Measurements from ENCODE around the gene RAB3IL1. TPM values are rescaled to one million over a fixed set of nuclear protein-coding genes. Genes with fewer than 3 reads are reported as not detected.

RAB3IL1 gene
- total RNA-seq, 1 donor from 2014 or later, result 0.23 TPM

GRCh38 chr11:61880454-61880853 lies 36.9 kb downstream of the RAB3IL1 start:
- no peaks in the 10 kb centered on the region for H3K4me1 Mint-ChIP-seq (ENCODE audit: low read depth)
- no peaks in the 10 kb centered on the region for H3K9me3 Mint-ChIP-seq
- intact Hi-C loops (cut with micrococcal nuclease), result no loop called here
- no peak overlapping the region for H3K27ac Mint-ChIP-seq
- no peak for DNase-seq (ENCODE audit: low spot score)
- no peak overlapping the region for H3K4me3 Mint-ChIP-seq
- H3K36me3 Mint-ChIP-seq (ENCODE audit: low read depth), result no peaks in the 10 kb centered on the region
- H3K27me3 Mint-ChIP-seq (ENCODE audit: insufficient read depth), result peaks cover 2% of the 10 kb centered on the region

GRCh38 chr11:61880031-61880430 lies 37.3 kb downstream of the RAB3IL1 start:
- Mint-ChIP-seq H3K4me3 (no peak overlapping the region), H3K36me3 (ENCODE audit: low read depth) (no peaks in the 10 kb centered on the region), H3K4me1 (ENCODE audit: low read depth) (no peaks in the 10 kb centered on the region), H3K27me3 (ENCODE audit: insufficient read depth) (no peaks in the 10 kb centered on the region), H3K27ac (no peak overlapping the region), H3K9me3 (no peaks in the 10 kb centered on the region)
- intact Hi-C loops (cut with micrococcal nuclease), result no loop called here
- DNase-seq (ENCODE audit: low spot score), result no peak

- H3K27ac Mint-ChIP-seq, result no peak overlapping the region
- H3K27me3 Mint-ChIP-seq (ENCODE audit: insufficient read depth), result no peaks in the 10 kb centered on the region
- no peaks in the 10 kb centered on the region for H3K9me3 Mint-ChIP-seq
- H3K4me1 Mint-ChIP-seq (ENCODE audit: low read depth), result no peaks in the 10 kb centered on the region
- H3K36me3 Mint-ChIP-seq (ENCODE audit: low read depth), result no peaks in the 10 kb centered on the region
- no peak overlapping the region for H3K4me3 Mint-ChIP-seq
- DNase-seq (ENCODE audit: low spot score), result no peak
- intact Hi-C loops (cut with micrococcal nuclease), result no loop called here
These were observed 38.2 kb downstream of the RAB3IL1 start for GRCh38 chr11:61879152-61879551.

GRCh38 chr11:61875698-61876097 lies 41.7 kb downstream of the RAB3IL1 start:
- no peak for DNase-seq (ENCODE audit: low spot score)
- Mint-ChIP-seq H3K4me1 (ENCODE audit: low read depth) (peaks cover 6% of the 10 kb centered on the region), H3K9me3 (no peaks in the 10 kb centered on the region), H3K36me3 (ENCODE audit: low read depth) (no peaks in the 10 kb centered on the region), H3K4me3 (no peak overlapping the region), H3K27me3 (ENCODE audit: insufficient read depth) (no peaks in the 10 kb centered on the region), H3K27ac (no peak overlapping the region)
- intact Hi-C loops (cut with micrococcal nuclease), result no loop called here

- Mint-ChIP-seq H3K9me3 (no peaks in the 10 kb centered on the region), H3K4me3 (no peak overlapping the region), H3K27me3 (ENCODE audit: insufficient read depth) (no peaks in the 10 kb centered on the region), H3K27ac (no peak overlapping the region), H3K36me3 (ENCODE audit: low read depth) (no peaks in the 10 kb centered on the region), H3K4me1 (ENCODE audit: low read depth) (peaks cover 6% of the 10 kb centered on the region)
- no peak for DNase-seq (ENCODE audit: low spot score)
- intact Hi-C loops (cut with micrococcal nuclease), result no loop called here
These were observed 42.5 kb downstream of the RAB3IL1 start for GRCh38 chr11:61874853-61875252.

GRCh38 chr11:61874377-61874809 lies 43.0 kb downstream of the RAB3IL1 start:
- Mint-ChIP-seq H3K4me1 (ENCODE audit: low read depth) (peaks cover 6% of the 10 kb centered on the region), H3K36me3 (ENCODE audit: low read depth) (no peaks in the 10 kb centered on the region), H3K4me3 (no peak overlapping the region), H3K27me3 (ENCODE audit: insufficient read depth) (no peaks in the 10 kb centered on the region), H3K27ac (no peak overlapping the region), H3K9me3 (no peaks in the 10 kb centered on the region)
- intact Hi-C loops (cut with micrococcal nuclease), result no loop called here
- DNase-seq (ENCODE audit: low spot score), result no peak

GRCh38 chr11:61873588-61874376 lies 43.6 kb downstream of the RAB3IL1 start:
- H3K27me3 Mint-ChIP-seq (ENCODE audit: insufficient read depth), result no peaks in the 10 kb centered on the region
- peaks cover 6% of the 10 kb centered on the region for H3K4me1 Mint-ChIP-seq (ENCODE audit: low read depth)
- no peak for DNase-seq (ENCODE audit: low spot score)
- no peaks in the 10 kb centered on the region for H3K9me3 Mint-ChIP-seq
- no peak overlapping the region for H3K27ac Mint-ChIP-seq
- H3K36me3 Mint-ChIP-seq (ENCODE audit: low read depth), result no peaks in the 10 kb centered on the region
- intact Hi-C loops (cut with micrococcal nuclease), result no loop called here
- H3K4me3 Mint-ChIP-seq, result no peak overlapping the region

GRCh38 chr11:61872935-61873565 lies 44.3 kb downstream of the RAB3IL1 start:
- no peaks in the 10 kb centered on the region for H3K9me3 Mint-ChIP-seq
- H3K4me1 Mint-ChIP-seq (ENCODE audit: low read depth), result peaks cover 6% of the 10 kb centered on the region
- intact Hi-C loops (cut with micrococcal nuclease), result no loop called here
- no peaks in the 10 kb centered on the region for H3K36me3 Mint-ChIP-seq (ENCODE audit: low read depth)
- H3K27me3 Mint-ChIP-seq (ENCODE audit: insufficient read depth), result no peaks in the 10 kb centered on the region
- no peak for DNase-seq (ENCODE audit: low spot score)
- no peak overlapping the region for H3K27ac Mint-ChIP-seq
- no peak overlapping the region for H3K4me3 Mint-ChIP-seq

- peaks cover 6% of the 10 kb centered on the region for H3K4me1 Mint-ChIP-seq (ENCODE audit: low read depth)
- H3K27me3 Mint-ChIP-seq (ENCODE audit: insufficient read depth), result no peaks in the 10 kb centered on the region
- no peaks in the 10 kb centered on the region for H3K9me3 Mint-ChIP-seq
- no peak overlapping the region for H3K27ac Mint-ChIP-seq
- peak; percentile 60 for DNase-seq (ENCODE audit: low spot score)
- H3K4me3 Mint-ChIP-seq, result peak overlapping the region; percentile 49
- H3K36me3 Mint-ChIP-seq (ENCODE audit: low read depth), result no peaks in the 10 kb centered on the region
- intact Hi-C loops (cut with micrococcal nuclease), result loop anchor here (1.0 to 2.0 kb wide), 7 partner anchors 28 to 440 kb away; partner anchors contain the start of gene SCGB2A1
These were observed 46.2 kb downstream of the RAB3IL1 start for GRCh38 chr11:61871158-61871597.

- Mint-ChIP-seq H3K4me1 (ENCODE audit: low read depth) (peaks cover 6% of the 10 kb centered on the region), H3K9me3 (no peaks in the 10 kb centered on the region), H3K4me3 (no peak overlapping the region), H3K27ac (no peak overlapping the region), H3K36me3 (ENCODE audit: low read depth) (peaks cover 5% of the 10 kb centered on the region), H3K27me3 (ENCODE audit: insufficient read depth) (no peaks in the 10 kb centered on the region)
- no peak for DNase-seq (ENCODE audit: low spot score)
- intact Hi-C loops (cut with micrococcal nuclease), result loop anchor here (1.0 to 2.0 kb wide), 7 partner anchors 29 to 440 kb away; partner anchors contain the start of gene SCGB2A1
These were observed 46.8 kb downstream of the RAB3IL1 start for GRCh38 chr11:61870541-61871031.

- peaks cover 6% of the 10 kb centered on the region for H3K4me1 Mint-ChIP-seq (ENCODE audit: low read depth)
- no peaks in the 10 kb centered on the region for H3K9me3 Mint-ChIP-seq
- H3K4me3 Mint-ChIP-seq, result no peak overlapping the region
- H3K36me3 Mint-ChIP-seq (ENCODE audit: low read depth), result peaks cover 11% of the 10 kb centered on the region
- DNase-seq (ENCODE audit: low spot score), result no peak
- no peaks in the 10 kb centered on the region for H3K27me3 Mint-ChIP-seq (ENCODE audit: insufficient read depth)
- H3K27ac Mint-ChIP-seq, result no peak overlapping the region
- intact Hi-C loops (cut with micrococcal nuclease), result loop anchor here (2.0 kb wide), 2 partner anchors 339 to 441 kb away; partner anchors contain the start of gene SCGB2A1
These were observed 47.5 kb downstream of the RAB3IL1 start for GRCh38 chr11:61869708-61870451.

- intact Hi-C loops (cut with micrococcal nuclease), result no loop called here
- no peaks in the 10 kb centered on the region for H3K9me3 Mint-ChIP-seq
- no peak for DNase-seq (ENCODE audit: low spot score)
- peaks cover 6% of the 10 kb centered on the region for H3K4me1 Mint-ChIP-seq (ENCODE audit: low read depth)
- H3K36me3 Mint-ChIP-seq (ENCODE audit: low read depth), result peaks cover 14% of the 10 kb centered on the region
- H3K27me3 Mint-ChIP-seq (ENCODE audit: insufficient read depth), result no peaks in the 10 kb centered on the region
- H3K27ac Mint-ChIP-seq, result no peak overlapping the region
- no peak overlapping the region for H3K4me3 Mint-ChIP-seq
These were observed 48.0 kb downstream of the RAB3IL1 start for GRCh38 chr11:61869429-61869707.
